Neural progenitor cell (in vitro differentiated cells): ENCODE data around the gene ATP11A. TPM values are rescaled to one million over a fixed set of nuclear protein-coding genes. Genes with fewer than 3 reads are reported as not detected.

ENCODE experiments used
- DNase-seq: peaks from one replicate; pipeline ENCODE4 v3.0.0-alpha.2; 2016; ENCODE audit warnings: low spot score
- H2AFZ ChIP-seq: fragments of 200-600 bp; sonication (generic); replicated peaks from 2 replicates; pipeline ENCODE4 v1.6.1; 2016; ENCODE audit warnings: antibody characterized with exemption
- H3F3A ChIP-seq: fragments of 200-600 bp; sonication (generic); 2 replicates; pipeline ENCODE4 v1.6.1; 2016; ENCODE audit warnings: antibody characterized with exemption, low read depth
- H3K27ac ChIP-seq: fragments of 200-600 bp; sonication (generic); 2 replicates; pipeline ENCODE4 v1.5.1; 2016; ENCODE audit warnings: mild to moderate bottlenecking
- H3K27me3 ChIP-seq: fragments of 200-600 bp; sonication (generic); 2 replicates; pipeline ENCODE4 v1.6.1; 2016; ENCODE audit warnings: mild to moderate bottlenecking, moderate library complexity
- H3K36me3 ChIP-seq: fragments of 200-600 bp; sonication (generic); 2 replicates; pipeline ENCODE4 v1.5.1; 2016
- H3K4me1 ChIP-seq: fragments of 200-600 bp; sonication (generic); 2 replicates; pipeline ENCODE4 v1.6.1; 2016; ENCODE audit warnings: mixed run types
- H3K4me2 ChIP-seq: fragments of 200-600 bp; sonication (generic); 2 replicates; pipeline ENCODE4 v1.6.1; 2016
- H3K4me3 ChIP-seq: fragments of 200-600 bp; sonication (generic); 2 replicates; pipeline ENCODE4 v1.5.1; 2016
- H3K79me2 ChIP-seq: fragments of 200-600 bp; sonication (generic); 2 replicates; pipeline ENCODE4 v1.6.1; 2016; ENCODE audit warnings: low read depth
- H3K9ac ChIP-seq: fragments of 200-600 bp; sonication (generic); 2 replicates; pipeline ENCODE4 v1.6.1; 2016
- H3K9me3 ChIP-seq: fragments of 200-600 bp; sonication (generic); 2 replicates; pipeline ENCODE4 v1.5.1; 2016; ENCODE audit warnings: low read depth
- H4K20me1 ChIP-seq: fragments of 200-600 bp; sonication (generic); 2 replicates; pipeline ENCODE4 v1.6.1; 2016; ENCODE audit warnings: low read depth
- H3K27ac Mint-ChIP-seq: 3 replicates; pipeline ENCODE4 v1.8.0; 2021; ENCODE audit warnings: mixed read lengths
- H3K27me3 Mint-ChIP-seq: 2 replicates; pipeline ENCODE4 v1.8.0; 2022; ENCODE audit warnings: low read depth, mild to moderate bottlenecking, inconsistent platforms, moderate library complexity, mixed read lengths; ENCODE audit not compliant: insufficient read depth
- H3K36me3 Mint-ChIP-seq: 3 replicates; pipeline ENCODE4 v1.8.0; 2021; ENCODE audit warnings: mixed read lengths
- H3K4me1 Mint-ChIP-seq: 3 replicates; pipeline ENCODE4 v1.8.0; 2021; ENCODE audit warnings: mixed read lengths
- H3K4me3 Mint-ChIP-seq: 3 replicates; pipeline ENCODE4 v1.8.0; 2021; ENCODE audit warnings: mild to moderate bottlenecking, moderate library complexity, mixed read lengths
- H3K9me3 Mint-ChIP-seq: 3 replicates; pipeline ENCODE4 v1.8.0; 2020; ENCODE audit warnings: mixed read lengths
- CTCF ChIP-seq: fragments of 200-600 bp; sonication (generic); IDR thresholded peaks from 2 replicates; pipeline ENCODE4 v1.5.1; 2017; ENCODE audit warnings: antibody characterized with exemption, mild to moderate bottlenecking
- EZH2 ChIP-seq: fragments of 200-600 bp; sonication (generic); IDR thresholded peaks from 2 replicates; pipeline ENCODE4 v1.6.1; 2017; ENCODE audit warnings: antibody characterized with exemption, mild to moderate bottlenecking, moderate library complexity
- EZH2phosphoT487 ChIP-seq: fragments of 200-600 bp; sonication (generic); IDR thresholded peaks from 2 replicates; pipeline ENCODE4 v1.6.1; 2017; ENCODE audit warnings: antibody characterized with exemption
- total RNA-seq: library from RNA; depleted of rRNA; stranded (reverse); fragments of >200 nt; gene quantifications from 2 replicates; pipeline ENCODE4 v1.2.3, GENCODE V29; 2015; ENCODE audit warnings: low replicate concordance

Gene ATP11A
- total RNA-seq, 1 donor from 2014 or later: 12.6 TPM

DNA sequence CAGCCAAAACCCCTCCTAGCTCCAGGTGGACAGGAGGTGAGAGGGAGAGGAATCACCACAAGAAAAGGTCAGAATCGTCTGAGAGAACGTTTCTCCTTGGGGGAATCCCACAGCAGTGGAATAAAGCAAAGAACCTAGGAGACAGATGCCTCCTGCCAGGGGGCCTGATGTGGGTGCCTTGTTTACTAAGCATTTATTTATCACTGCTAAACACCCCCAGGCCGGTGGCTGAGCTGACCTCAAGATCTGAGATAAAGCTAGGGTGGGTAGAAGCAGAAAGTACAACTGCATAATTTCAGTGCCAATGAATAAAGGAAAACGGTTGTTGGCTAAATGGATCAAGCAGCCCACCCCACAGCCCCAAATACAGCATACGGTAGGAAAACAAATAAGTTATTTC, 33.9 kb upstream of the ATP11A start:
- Histone ChIP-seq H3K79me2 (no peaks in the 10 kb centered on the region), H3K4me2 (no peak overlapping the region), H4K20me1 (no peaks in the 10 kb centered on the region), H2AFZ (no peak overlapping the region), H3K4me3 (no peak overlapping the region), H3K4me1 (peaks cover 6% of the 10 kb centered on the region), H3K27ac (no peak overlapping the region), H3K27me3 (no peaks in the 10 kb centered on the region), H3K9me3 (no peaks in the 10 kb centered on the region), H3K9ac (no peak overlapping the region), H3K36me3 (no peaks in the 10 kb centered on the region), H3F3A (no peaks in the 10 kb centered on the region)
- no peak for DNase-seq
- Mint-ChIP-seq H3K4me3 (no peak overlapping the region), H3K27ac (no peak overlapping the region), H3K4me1 (peaks cover 32% of the 10 kb centered on the region), H3K9me3 (no peaks in the 10 kb centered on the region), H3K27me3 (peaks cover 5% of the 10 kb centered on the region), H3K36me3 (no peaks in the 10 kb centered on the region)
- TF ChIP-seq CTCF (no peak), EZH2phosphoT487 (no peak), EZH2 (no peak)

DNA sequence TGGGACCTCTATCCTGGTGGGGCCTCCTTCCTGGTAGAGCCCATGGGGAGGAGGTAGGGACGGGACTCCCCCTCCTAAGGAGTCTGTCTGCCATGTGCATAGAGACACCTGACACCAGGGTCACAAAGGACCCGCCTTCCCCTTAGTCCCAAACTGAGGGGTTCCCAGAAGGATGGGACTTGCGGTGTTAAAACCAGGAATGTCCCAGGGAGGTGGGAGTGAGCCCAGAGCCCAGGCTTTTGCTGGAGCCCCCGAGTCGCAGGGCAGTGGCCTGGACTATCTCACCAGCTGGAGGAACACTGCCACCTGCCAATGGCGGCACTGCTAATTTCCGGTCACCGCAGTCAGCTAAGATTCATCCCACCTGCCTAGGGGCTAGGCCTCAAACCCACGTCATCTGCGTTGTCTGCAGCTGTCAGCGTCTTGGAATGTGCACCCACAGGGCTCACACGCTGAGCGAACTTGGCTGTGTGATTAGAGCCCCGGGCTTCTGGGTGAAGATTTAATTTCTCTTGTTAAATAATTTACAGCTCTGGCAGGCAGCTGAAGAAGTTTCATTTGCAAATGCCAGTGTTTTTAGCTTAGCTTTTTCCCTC, 31.9 kb upstream of the ATP11A start:
- no peak overlapping the region for H3K27ac Mint-ChIP-seq
- no peak overlapping the region for H2AFZ ChIP-seq

GRCh38 chr13:112658808-112659207, 31.0 kb upstream of the ATP11A start:
- Histone ChIP-seq H3K4me1 (no peaks in the 10 kb centered on the region), H3K4me2 (no peak overlapping the region), H3K36me3 (no peaks in the 10 kb centered on the region), H3K9ac (no peak overlapping the region), H3K9me3 (no peaks in the 10 kb centered on the region), H3K79me2 (no peaks in the 10 kb centered on the region), H4K20me1 (no peaks in the 10 kb centered on the region), H3K27me3 (no peaks in the 10 kb centered on the region), H3K4me3 (no peak overlapping the region), H2AFZ (no peak overlapping the region), H3F3A (no peaks in the 10 kb centered on the region), H3K27ac (no peak overlapping the region)
- DNase-seq: no peak
- no peaks in the 10 kb centered on the region for H3K9me3 Mint-ChIP-seq
- peaks cover 4% of the 10 kb centered on the region for H3K27me3 Mint-ChIP-seq
- H3K4me1 Mint-ChIP-seq: peaks cover 9% of the 10 kb centered on the region
- peak overlapping the region; percentile 9 for H3K27ac Mint-ChIP-seq
- no peaks in the 10 kb centered on the region for H3K36me3 Mint-ChIP-seq
- no peak overlapping the region for H3K4me3 Mint-ChIP-seq
- TF ChIP-seq EZH2 (no peak), EZH2phosphoT487 (no peak), CTCF (no peak)

More for the DNA sequence above, 31.9 kb upstream of the ATP11A start:
- TF ChIP-seq CTCF (no peak), EZH2phosphoT487 (no peak), EZH2 (no peak)
- Mint-ChIP-seq H3K4me3 (no peak overlapping the region), H3K4me1 (peaks cover 11% of the 10 kb centered on the region), H3K9me3 (no peaks in the 10 kb centered on the region), H3K27me3 (peaks cover 4% of the 10 kb centered on the region), H3K36me3 (no peaks in the 10 kb centered on the region)
- peaks cover 5% of the 10 kb centered on the region for H3K4me1 ChIP-seq
- no peak overlapping the region for H3K9ac ChIP-seq
- H3K9me3 ChIP-seq: no peaks in the 10 kb centered on the region
- H3K27ac ChIP-seq: no peak overlapping the region
- DNase-seq: no peak
- H3K79me2 ChIP-seq: no peaks in the 10 kb centered on the region
- no peak overlapping the region for H3K4me3 ChIP-seq
- no peaks in the 10 kb centered on the region for H4K20me1 ChIP-seq
- no peaks in the 10 kb centered on the region for H3K27me3 ChIP-seq
- no peaks in the 10 kb centered on the region for H3F3A ChIP-seq
- no peak overlapping the region for H3K4me2 ChIP-seq
- no peaks in the 10 kb centered on the region for H3K36me3 ChIP-seq
